NCI-H345 treated with DMSO at 0.1 percent for 48 hours (cell line): ENCODE measurements around the gene ARHGAP45.

Experiments
- DNase-seq: peaks from one replicate; lab custom pipeline; 2025; ENCODE audit not compliant: unreplicated experiment; lab: John Stamatoyannopoulos, UW

ARHGAP45 gene

GRCh38 chr19:1070576-1070930 lies 3.6 kb downstream of the ARHGAP45 start:
- no peak for DNase-seq

GRCh38 chr19:1070931-1071791 lies 4.2 kb downstream of the ARHGAP45 start:
- DNase-seq: no peak

GRCh38 chr19:1072371-1073015 lies 5.5 kb downstream of the ARHGAP45 start:
- no peak for DNase-seq

- no peak for DNase-seq
Observed at GRCh38 chr19:1073063-1073955, 6.3 kb downstream of the ARHGAP45 start.

- DNase-seq: no peak
Observed at GRCh38 chr19:1073956-1074517, 7.1 kb downstream of the ARHGAP45 start.

- peak; percentile 81 for DNase-seq
Observed at GRCh38 chr19:1074544-1075283, 7.7 kb downstream of the ARHGAP45 start.

- no peak for DNase-seq
Observed at GRCh38 chr19:1076046-1076386, 9.0 kb downstream of the ARHGAP45 start.

GRCh38 chr19:1076951-1077350 lies 10.0 kb downstream of the ARHGAP45 start:
- DNase-seq: no peak

- no peak for DNase-seq
Observed at GRCh38 chr19:1079566-1080111, 12.7 kb downstream of the ARHGAP45 start.

- no peak for DNase-seq
Observed at GRCh38 chr19:1080360-1081161, 13.6 kb downstream of the ARHGAP45 start.

GRCh38 chr19:1081301-1082164 lies 14.6 kb downstream of the ARHGAP45 start:
- DNase-seq: no peak

GRCh38 chr19:1082165-1082927 lies 15.4 kb downstream of the ARHGAP45 start:
- peak; percentile 87 for DNase-seq

GRCh38 chr19:1082928-1083816 lies 16.2 kb downstream of the ARHGAP45 start:
- no peak for DNase-seq

- no peak for DNase-seq
Observed at GRCh38 chr19:1084024-1084868, 17.3 kb downstream of the ARHGAP45 start.

- DNase-seq: no peak
Observed at GRCh38 chr19:1085053-1085658, 18.2 kb downstream of the ARHGAP45 start.
